ENCODE measurements around the gene NRG2. TPM values are rescaled to one million over a fixed set of nuclear protein-coding genes. Genes with fewer than 3 reads are reported as not detected.

Gene NRG2
- total and polyA plus RNA-seq, 2 experiments from 2014 or later = 0.37 to 1.3 TPM

GRCh38 chr5:139855946-139856540, 187.1 kb downstream of the NRG2 start (continued):
- TF ChIP-seq, protein P1, sequence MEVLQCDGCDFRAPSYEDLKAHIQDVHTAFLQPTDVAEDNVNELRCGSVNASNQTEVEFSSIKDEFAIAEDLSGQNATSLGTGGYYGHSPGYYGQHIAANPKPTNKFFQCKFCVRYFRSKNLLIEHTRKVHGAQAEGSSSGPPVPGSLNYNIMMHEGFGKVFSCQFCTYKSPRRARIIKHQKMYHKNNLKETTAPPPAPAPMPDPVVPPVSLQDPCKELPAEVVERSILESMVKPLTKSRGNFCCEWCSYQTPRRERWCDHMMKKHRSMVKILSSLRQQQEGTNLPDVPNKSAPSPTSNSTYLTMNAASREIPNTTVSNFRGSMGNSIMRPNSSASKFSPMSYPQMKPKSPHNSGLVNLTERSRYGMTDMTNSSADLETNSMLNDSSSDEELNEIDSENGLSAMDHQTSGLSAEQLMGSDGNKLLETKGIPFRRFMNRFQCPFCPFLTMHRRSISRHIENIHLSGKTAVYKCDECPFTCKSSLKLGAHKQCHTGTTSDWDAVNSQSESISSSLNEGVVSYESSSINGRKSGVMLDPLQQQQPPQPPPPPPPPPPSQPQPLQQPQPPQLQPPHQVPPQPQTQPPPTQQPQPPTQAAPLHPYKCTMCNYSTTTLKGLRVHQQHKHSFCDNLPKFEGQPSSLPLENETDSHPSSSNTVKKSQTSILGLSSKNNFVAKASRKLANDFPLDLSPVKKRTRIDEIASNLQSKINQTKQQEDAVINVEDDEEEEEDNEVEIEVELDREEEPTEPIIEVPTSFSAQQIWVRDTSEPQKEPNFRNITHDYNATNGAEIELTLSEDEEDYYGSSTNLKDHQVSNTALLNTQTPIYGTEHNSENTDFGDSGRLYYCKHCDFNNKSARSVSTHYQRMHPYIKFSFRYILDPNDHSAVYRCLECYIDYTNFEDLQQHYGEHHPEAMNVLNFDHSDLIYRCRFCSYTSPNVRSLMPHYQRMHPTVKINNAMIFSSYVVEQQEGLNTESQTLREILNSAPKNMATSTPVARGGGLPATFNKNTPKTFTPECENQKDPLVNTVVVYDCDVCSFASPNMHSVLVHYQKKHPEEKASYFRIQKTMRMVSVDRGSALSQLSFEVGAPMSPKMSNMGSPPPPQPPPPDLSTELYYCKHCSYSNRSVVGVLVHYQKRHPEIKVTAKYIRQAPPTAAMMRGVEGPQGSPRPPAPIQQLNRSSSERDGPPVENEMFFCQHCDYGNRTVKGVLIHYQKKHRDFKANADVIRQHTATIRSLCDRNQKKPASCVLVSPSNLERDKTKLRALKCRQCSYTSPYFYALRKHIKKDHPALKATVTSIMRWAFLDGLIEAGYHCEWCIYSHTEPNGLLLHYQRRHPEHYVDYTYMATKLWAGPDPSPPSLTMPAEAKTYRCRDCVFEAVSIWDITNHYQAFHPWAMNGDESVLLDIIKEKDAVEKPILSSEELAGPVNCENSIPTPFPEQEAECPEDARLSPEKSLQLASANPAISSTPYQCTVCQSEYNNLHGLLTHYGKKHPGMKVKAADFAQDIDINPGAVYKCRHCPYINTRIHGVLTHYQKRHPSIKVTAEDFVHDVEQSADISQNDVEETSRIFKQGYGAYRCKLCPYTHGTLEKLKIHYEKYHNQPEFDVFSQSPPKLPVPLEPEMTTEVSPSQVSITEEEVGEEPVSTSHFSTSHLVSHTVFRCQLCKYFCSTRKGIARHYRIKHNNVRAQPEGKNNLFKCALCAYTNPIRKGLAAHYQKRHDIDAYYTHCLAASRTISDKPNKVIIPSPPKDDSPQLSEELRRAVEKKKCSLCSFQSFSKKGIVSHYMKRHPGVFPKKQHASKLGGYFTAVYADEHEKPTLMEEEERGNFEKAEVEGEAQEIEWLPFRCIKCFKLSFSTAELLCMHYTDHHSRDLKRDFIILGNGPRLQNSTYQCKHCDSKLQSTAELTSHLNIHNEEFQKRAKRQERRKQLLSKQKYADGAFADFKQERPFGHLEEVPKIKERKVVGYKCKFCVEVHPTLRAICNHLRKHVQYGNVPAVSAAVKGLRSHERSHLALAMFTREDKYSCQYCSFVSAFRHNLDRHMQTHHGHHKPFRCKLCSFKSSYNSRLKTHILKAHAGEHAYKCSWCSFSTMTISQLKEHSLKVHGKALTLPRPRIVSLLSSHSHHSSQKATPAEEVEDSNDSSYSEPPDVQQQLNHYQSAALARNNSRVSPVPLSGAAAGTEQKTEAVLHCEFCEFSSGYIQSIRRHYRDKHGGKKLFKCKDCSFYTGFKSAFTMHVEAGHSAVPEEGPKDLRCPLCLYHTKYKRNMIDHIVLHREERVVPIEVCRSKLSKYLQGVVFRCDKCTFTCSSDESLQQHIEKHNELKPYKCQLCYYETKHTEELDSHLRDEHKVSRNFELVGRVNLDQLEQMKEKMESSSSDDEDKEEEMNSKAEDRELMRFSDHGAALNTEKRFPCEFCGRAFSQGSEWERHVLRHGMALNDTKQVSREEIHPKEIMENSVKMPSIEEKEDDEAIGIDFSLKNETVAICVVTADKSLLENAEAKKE (CRISPR knock-in tag; IDR thresholded peaks at IDR 0.05) = no peak
- TF ChIP-seq ZNF114 (CRISPR knock-in tag; IDR thresholded peaks at IDR 0.05) (no peak), ZNF331 (CRISPR knock-in tag; IDR thresholded peaks at IDR 0.05; ENCODE audit: low read depth) (no peak), CREB1 (CRISPR knock-in tag; IDR thresholded peaks at IDR 0.05; ENCODE audit: low read depth) (no peak), NANOG (IDR thresholded peaks at IDR 0.05; ENCODE audit: borderline replicate concordance) (no peak), JUNB (IDR thresholded peaks at IDR 0.05; ENCODE audit: unreplicated experiment) (no peak), STAT1 (IDR thresholded peaks at IDR 0.05; ENCODE audit: unreplicated experiment) (no peak)
- TF ChIP-seq, protein P2, sequence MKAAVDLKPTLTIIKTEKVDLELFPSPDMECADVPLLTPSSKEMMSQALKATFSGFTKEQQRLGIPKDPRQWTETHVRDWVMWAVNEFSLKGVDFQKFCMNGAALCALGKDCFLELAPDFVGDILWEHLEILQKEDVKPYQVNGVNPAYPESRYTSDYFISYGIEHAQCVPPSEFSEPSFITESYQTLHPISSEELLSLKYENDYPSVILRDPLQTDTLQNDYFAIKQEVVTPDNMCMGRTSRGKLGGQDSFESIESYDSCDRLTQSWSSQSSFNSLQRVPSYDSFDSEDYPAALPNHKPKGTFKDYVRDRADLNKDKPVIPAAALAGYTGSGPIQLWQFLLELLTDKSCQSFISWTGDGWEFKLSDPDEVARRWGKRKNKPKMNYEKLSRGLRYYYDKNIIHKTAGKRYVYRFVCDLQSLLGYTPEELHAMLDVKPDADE (IDR thresholded peaks at IDR 0.05) = no peak

GRCh38 chr5:139855451-139855850, 187.6 kb downstream of the NRG2 start:
- H4K20me1 ChIP-seq (replicated peaks; ENCODE audit: insufficient read depth) = no peaks in the 10 kb centered on the region
- ATAC-seq = no peak
- no peak for DNase-seq (ENCODE audit: low spot score)
- no peak overlapping the region for H3K27ac Mint-ChIP-seq
- no peak overlapping the region for H3K4me3 Mint-ChIP-seq
- no peaks in the 10 kb centered on the region for H3K4me1 Mint-ChIP-seq
- no peaks in the 10 kb centered on the region for H3K4me1 ChIP-seq (ENCODE audit: insufficient read depth)
- no peaks in the 10 kb centered on the region for H3K36me3 ChIP-seq (ENCODE audit: insufficient read depth)
- H3K36me3 Mint-ChIP-seq (ENCODE audit: low read depth) = no peaks in the 10 kb centered on the region
- H3K9me2 ChIP-seq (ENCODE audit: insufficient read depth) = no peaks in the 10 kb centered on the region
- no peak overlapping the region for H3K4me2 ChIP-seq
- H3K79me2 ChIP-seq (replicated peaks; ENCODE audit: insufficient read depth) = no peaks in the 10 kb centered on the region
- no peaks in the 10 kb centered on the region for H3K27me3 ChIP-seq (ENCODE audit: insufficient read depth)
- no peak overlapping the region for H2AFZ ChIP-seq
- H3K4me3 ChIP-seq = no peak overlapping the region
- H3K27me3 Mint-ChIP-seq (ENCODE audit: insufficient read depth, low read depth, poor library complexity) = peaks cover 18% of the 10 kb centered on the region
- H3F3A ChIP-seq (replicated peaks; ENCODE audit: low read depth) = no peaks in the 10 kb centered on the region
- no peak overlapping the region for H3K27ac ChIP-seq (ENCODE audit: low read depth)
- H3K9me3 Mint-ChIP-seq = no peaks in the 10 kb centered on the region
- TF ChIP-seq JUNB (IDR thresholded peaks at IDR 0.05; ENCODE audit: unreplicated experiment) (no peak), STAT1 (IDR thresholded peaks at IDR 0.05; ENCODE audit: unreplicated experiment) (no peak), ZNF114 (CRISPR knock-in tag; IDR thresholded peaks at IDR 0.05) (no peak), NANOG (IDR thresholded peaks at IDR 0.05; ENCODE audit: borderline replicate concordance) (no peak)
- TF ChIP-seq, protein P2 (IDR thresholded peaks at IDR 0.05) = no peak
- TF ChIP-seq, protein P3, sequence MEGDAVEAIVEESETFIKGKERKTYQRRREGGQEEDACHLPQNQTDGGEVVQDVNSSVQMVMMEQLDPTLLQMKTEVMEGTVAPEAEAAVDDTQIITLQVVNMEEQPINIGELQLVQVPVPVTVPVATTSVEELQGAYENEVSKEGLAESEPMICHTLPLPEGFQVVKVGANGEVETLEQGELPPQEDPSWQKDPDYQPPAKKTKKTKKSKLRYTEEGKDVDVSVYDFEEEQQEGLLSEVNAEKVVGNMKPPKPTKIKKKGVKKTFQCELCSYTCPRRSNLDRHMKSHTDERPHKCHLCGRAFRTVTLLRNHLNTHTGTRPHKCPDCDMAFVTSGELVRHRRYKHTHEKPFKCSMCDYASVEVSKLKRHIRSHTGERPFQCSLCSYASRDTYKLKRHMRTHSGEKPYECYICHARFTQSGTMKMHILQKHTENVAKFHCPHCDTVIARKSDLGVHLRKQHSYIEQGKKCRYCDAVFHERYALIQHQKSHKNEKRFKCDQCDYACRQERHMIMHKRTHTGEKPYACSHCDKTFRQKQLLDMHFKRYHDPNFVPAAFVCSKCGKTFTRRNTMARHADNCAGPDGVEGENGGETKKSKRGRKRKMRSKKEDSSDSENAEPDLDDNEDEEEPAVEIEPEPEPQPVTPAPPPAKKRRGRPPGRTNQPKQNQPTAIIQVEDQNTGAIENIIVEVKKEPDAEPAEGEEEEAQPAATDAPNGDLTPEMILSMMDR (conservative IDR thresholded peaks at IDR 0.05; ENCODE audit: low read depth in 2 of 2) = no peak

Data from GM23338 (cell line).